ENCODE data around the gene MRPS2. TPM values are rescaled to one million over a fixed set of nuclear protein-coding genes. Genes with fewer than 3 reads are reported as not detected.
"Not testable (repeated sequence)": the region's sequence is repeated elsewhere in the genome, so short reads cannot be mapped to it uniquely, and the experiment has no call there.

MRPS2 gene
- polyA plus RNA-seq, 1 donor from 2014 or later = 20.1 TPM

DNA sequence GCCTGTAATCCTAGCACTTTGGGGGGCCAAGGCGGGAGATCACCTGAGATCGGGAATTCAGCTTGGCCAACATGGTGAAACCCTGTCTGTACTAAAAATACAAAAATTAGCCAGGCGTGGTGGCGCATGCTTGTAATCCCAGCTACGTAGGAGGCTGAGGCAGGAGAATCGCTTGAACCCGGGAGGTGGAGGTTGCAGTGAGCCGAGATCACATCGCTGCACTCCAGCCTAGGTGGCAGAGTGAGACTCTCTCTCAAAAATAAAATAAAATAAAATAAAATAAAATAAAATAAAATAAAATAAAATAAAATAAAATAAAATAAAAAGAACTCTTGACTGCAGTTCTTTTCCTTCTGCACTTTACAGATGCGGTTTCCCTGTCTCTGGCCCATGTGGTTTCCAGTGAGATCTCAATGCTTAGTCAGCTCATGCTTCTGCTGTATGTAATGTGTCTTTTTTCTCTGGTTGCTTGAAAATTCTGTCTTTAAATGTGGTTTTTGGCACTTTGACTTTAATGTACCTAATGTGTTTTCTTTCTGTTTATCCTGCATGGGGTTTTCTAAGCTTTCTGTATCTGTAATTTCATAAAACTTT lies 28.5 kb downstream of the MRPS2 start:
- H3K27ac ChIP-seq (ENCODE audit: low read length); H3K79me2 ChIP-seq (replicated peaks; ENCODE audit: insufficient read depth, low read length); H3F3A ChIP-seq (ENCODE audit: insufficient read depth, low read length, poor library complexity, severe bottlenecking); H3K9me2 ChIP-seq (ENCODE audit: insufficient read depth, low read length); H3K9me3 ChIP-seq (ENCODE audit: low read length); H3K27me3 ChIP-seq (ENCODE audit: insufficient read depth, low read depth, low read length); H4K20me1 ChIP-seq (ENCODE audit: insufficient read depth); H3K36me3 ChIP-seq (ENCODE audit: insufficient read depth, low read length); H3K4me2 ChIP-seq (ENCODE audit: low read length); H2AFZ ChIP-seq (ENCODE audit: low read depth, low read length); H3K9ac ChIP-seq (ENCODE audit: low read length); H3K4me3 ChIP-seq (ENCODE audit: low read length): not testable (repeated sequence)

DNA sequence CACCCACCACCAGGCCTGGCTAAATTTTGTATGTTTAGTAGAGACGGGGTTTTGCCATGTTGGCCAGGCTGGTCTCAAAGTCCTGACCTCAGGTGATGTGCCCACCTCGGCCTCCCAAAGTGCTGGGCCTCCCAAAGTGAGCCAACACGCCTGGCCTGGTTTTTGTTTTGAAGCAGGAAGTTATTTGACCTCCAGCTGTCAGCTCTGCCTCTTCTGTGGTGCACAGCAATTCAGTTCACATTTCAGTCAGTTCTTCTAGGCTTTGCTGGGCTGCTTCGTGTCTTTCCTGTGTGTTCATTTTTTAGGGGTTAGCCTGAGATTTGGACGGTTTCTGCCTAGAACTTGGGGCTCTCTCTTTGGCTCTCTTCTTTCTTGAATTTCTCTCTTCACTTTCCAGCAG lies 29.7 kb downstream of the MRPS2 start:
- H3K36me3 ChIP-seq (ENCODE audit: insufficient read depth, low read length) = no peaks in the 10 kb centered on the region
- no peak overlapping the region for H3K4me3 ChIP-seq (ENCODE audit: low read length)
- no peak overlapping the region for H3K27ac ChIP-seq (ENCODE audit: low read length)
- no peak overlapping the region for H3K4me2 ChIP-seq (ENCODE audit: low read length)
- H3F3A ChIP-seq (ENCODE audit: insufficient read depth, low read length, poor library complexity, severe bottlenecking) = no peaks in the 10 kb centered on the region
- H3K27me3 ChIP-seq (ENCODE audit: insufficient read depth, low read depth, low read length) = no peaks in the 10 kb centered on the region
- H3K9me2 ChIP-seq (ENCODE audit: insufficient read depth, low read length) = no peaks in the 10 kb centered on the region
- no peaks in the 10 kb centered on the region for H3K79me2 ChIP-seq (replicated peaks; ENCODE audit: insufficient read depth, low read length)
- no peaks in the 10 kb centered on the region for H4K20me1 ChIP-seq (ENCODE audit: insufficient read depth)
- no peaks in the 10 kb centered on the region for H3K9me3 ChIP-seq (ENCODE audit: low read length)
- H2AFZ ChIP-seq (ENCODE audit: low read depth, low read length) = no peak overlapping the region
- H3K9ac ChIP-seq (ENCODE audit: low read length) = no peak overlapping the region
- no peak for TF ChIP-seq EP300 (conservative IDR thresholded peaks at IDR 0.05; ENCODE audit: poor library complexity, severe bottlenecking)
- TF ChIP-seq, protein P1, sequence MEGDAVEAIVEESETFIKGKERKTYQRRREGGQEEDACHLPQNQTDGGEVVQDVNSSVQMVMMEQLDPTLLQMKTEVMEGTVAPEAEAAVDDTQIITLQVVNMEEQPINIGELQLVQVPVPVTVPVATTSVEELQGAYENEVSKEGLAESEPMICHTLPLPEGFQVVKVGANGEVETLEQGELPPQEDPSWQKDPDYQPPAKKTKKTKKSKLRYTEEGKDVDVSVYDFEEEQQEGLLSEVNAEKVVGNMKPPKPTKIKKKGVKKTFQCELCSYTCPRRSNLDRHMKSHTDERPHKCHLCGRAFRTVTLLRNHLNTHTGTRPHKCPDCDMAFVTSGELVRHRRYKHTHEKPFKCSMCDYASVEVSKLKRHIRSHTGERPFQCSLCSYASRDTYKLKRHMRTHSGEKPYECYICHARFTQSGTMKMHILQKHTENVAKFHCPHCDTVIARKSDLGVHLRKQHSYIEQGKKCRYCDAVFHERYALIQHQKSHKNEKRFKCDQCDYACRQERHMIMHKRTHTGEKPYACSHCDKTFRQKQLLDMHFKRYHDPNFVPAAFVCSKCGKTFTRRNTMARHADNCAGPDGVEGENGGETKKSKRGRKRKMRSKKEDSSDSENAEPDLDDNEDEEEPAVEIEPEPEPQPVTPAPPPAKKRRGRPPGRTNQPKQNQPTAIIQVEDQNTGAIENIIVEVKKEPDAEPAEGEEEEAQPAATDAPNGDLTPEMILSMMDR (IDR thresholded peaks at IDR 0.05; ENCODE audit: poor library complexity, severe bottlenecking) = no peak
- TF ChIP-seq, protein P2, sequence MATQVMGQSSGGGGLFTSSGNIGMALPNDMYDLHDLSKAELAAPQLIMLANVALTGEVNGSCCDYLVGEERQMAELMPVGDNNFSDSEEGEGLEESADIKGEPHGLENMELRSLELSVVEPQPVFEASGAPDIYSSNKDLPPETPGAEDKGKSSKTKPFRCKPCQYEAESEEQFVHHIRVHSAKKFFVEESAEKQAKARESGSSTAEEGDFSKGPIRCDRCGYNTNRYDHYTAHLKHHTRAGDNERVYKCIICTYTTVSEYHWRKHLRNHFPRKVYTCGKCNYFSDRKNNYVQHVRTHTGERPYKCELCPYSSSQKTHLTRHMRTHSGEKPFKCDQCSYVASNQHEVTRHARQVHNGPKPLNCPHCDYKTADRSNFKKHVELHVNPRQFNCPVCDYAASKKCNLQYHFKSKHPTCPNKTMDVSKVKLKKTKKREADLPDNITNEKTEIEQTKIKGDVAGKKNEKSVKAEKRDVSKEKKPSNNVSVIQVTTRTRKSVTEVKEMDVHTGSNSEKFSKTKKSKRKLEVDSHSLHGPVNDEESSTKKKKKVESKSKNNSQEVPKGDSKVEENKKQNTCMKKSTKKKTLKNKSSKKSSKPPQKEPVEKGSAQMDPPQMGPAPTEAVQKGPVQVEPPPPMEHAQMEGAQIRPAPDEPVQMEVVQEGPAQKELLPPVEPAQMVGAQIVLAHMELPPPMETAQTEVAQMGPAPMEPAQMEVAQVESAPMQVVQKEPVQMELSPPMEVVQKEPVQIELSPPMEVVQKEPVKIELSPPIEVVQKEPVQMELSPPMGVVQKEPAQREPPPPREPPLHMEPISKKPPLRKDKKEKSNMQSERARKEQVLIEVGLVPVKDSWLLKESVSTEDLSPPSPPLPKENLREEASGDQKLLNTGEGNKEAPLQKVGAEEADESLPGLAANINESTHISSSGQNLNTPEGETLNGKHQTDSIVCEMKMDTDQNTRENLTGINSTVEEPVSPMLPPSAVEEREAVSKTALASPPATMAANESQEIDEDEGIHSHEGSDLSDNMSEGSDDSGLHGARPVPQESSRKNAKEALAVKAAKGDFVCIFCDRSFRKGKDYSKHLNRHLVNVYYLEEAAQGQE (IDR thresholded peaks at IDR 0.05; ENCODE audit: borderline replicate concordance) = no peak
- TF ChIP-seq EZH2 (IDR thresholded peaks at IDR 0.05; ENCODE audit: borderline replicate concordance, insufficient read depth, low read length, poor library complexity, severe bottlenecking) = no peak
- TF ChIP-seq POLR2AphosphoS5 (IDR thresholded peaks at IDR 0.05) = no peak
- no peak for TF ChIP-seq TAF1 (IDR thresholded peaks at IDR 0.05; ENCODE audit: low read depth)
- TF ChIP-seq RAD21 (conservative IDR thresholded peaks at IDR 0.05) = no peak
- no peak for TF ChIP-seq SMC3 (conservative IDR thresholded peaks at IDR 0.05; ENCODE audit: poor library complexity)
- no peak for TF ChIP-seq MXI1 (conservative IDR thresholded peaks at IDR 0.05; ENCODE audit: poor library complexity, severe bottlenecking)

DNA sequence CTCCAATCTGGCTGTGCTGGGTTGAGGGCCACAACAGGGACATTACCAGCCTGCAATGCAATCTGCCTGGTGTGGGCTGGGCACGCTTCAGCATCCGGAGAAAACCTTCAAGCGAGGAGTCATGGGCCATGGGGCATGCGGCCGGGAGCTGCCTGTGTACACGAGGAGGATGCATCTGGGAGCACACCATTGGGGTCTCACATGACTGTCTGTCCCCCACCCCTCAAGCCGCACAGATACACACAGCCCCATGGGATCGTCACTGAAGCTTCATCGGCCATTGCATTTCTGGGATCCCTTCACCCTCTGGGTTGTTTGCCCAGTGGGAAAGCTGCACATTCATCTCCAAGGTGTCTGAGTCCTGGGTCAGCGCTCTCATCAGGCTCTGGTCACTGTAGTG lies 30.6 kb downstream of the MRPS2 start:
- no peak overlapping the region for H3K27ac ChIP-seq (ENCODE audit: low read length)
- no peaks in the 10 kb centered on the region for H4K20me1 ChIP-seq (ENCODE audit: insufficient read depth)
- H3K9me3 ChIP-seq (ENCODE audit: low read length) = no peaks in the 10 kb centered on the region
- no peak overlapping the region for H3K9ac ChIP-seq (ENCODE audit: low read length)
- H3F3A ChIP-seq (ENCODE audit: insufficient read depth, low read length, poor library complexity, severe bottlenecking) = no peaks in the 10 kb centered on the region
- no peaks in the 10 kb centered on the region for H3K79me2 ChIP-seq (replicated peaks; ENCODE audit: insufficient read depth, low read length)
- H2AFZ ChIP-seq (ENCODE audit: low read depth, low read length) = no peak overlapping the region
- no peak overlapping the region for H3K4me2 ChIP-seq (ENCODE audit: low read length)
- TF ChIP-seq SMC3 (conservative IDR thresholded peaks at IDR 0.05; ENCODE audit: poor library complexity) = no peak
- TF ChIP-seq RAD21 (conservative IDR thresholded peaks at IDR 0.05) = no peak
- TF ChIP-seq TAF1 (IDR thresholded peaks at IDR 0.05; ENCODE audit: low read depth) = no peak
- TF ChIP-seq POLR2AphosphoS5 (IDR thresholded peaks at IDR 0.05) = no peak
- TF ChIP-seq, protein P2 (IDR thresholded peaks at IDR 0.05; ENCODE audit: borderline replicate concordance) = no peak
- TF ChIP-seq, protein P1 (IDR thresholded peaks at IDR 0.05; ENCODE audit: poor library complexity, severe bottlenecking) = no peak
- H3K36me3 ChIP-seq (ENCODE audit: insufficient read depth, low read length) = no peaks in the 10 kb centered on the region
- H3K27me3 ChIP-seq (ENCODE audit: insufficient read depth, low read depth, low read length) = no peaks in the 10 kb centered on the region
- no peak overlapping the region for H3K4me3 ChIP-seq (ENCODE audit: low read length)
- H3K9me2 ChIP-seq (ENCODE audit: insufficient read depth, low read length) = no peaks in the 10 kb centered on the region

All from neural cell (in vitro differentiated cells).